Measurements from ENCODE around the gene UBASH3A. TPM values are rescaled to one million over a fixed set of nuclear protein-coding genes. Genes with fewer than 3 reads are reported as not detected.

The UBASH3A gene
- total RNA-seq, 4 donors from 2014 or later, result 0.40 TPM; not detected in 3

DNA sequence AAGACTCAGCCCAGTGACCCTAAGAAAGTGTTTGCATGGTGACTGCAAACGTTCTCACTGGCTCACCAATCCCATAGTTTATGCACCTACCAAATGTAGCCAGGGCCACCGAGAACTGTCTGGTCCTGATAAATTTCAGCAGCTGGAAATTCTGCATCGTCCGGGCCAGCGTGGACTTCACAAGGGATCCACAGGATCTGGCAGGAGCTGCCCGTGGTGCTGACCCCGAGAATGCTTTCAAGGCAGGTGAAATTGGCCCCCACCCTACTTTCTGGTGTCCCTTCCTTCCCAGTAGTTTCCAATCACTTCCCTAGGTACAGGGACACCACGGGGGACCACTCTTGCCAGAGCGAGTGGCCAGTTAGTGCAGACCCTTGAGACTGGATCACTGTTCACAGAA is 26.2 kb downstream of the UBASH3A start:
- Histone ChIP-seq H3K27ac (no peak overlapping the region), H3K36me3 (no peaks in the 10 kb centered on the region), H3K4me1 (no peaks in the 10 kb centered on the region), H3K9me3 (peaks cover 0 to 29% (median 0%) of the 10 kb centered on the region in 3 donors), H3K27me3 (peaks cover 91% of the 10 kb centered on the region), H3K4me3 (no peak overlapping the region)
- no peak for ATAC-seq
- 33% methylated on average over 3 of the region's 9 CpGs; no CpG with 5 or more reads in 1 of the 2 donors for WGBS, 2 donors (ENCODE audit: low coverage in 1 of 2)
- TF ChIP-seq POLR2A (IDR thresholded peaks at IDR 0.05), result no peak

DNA sequence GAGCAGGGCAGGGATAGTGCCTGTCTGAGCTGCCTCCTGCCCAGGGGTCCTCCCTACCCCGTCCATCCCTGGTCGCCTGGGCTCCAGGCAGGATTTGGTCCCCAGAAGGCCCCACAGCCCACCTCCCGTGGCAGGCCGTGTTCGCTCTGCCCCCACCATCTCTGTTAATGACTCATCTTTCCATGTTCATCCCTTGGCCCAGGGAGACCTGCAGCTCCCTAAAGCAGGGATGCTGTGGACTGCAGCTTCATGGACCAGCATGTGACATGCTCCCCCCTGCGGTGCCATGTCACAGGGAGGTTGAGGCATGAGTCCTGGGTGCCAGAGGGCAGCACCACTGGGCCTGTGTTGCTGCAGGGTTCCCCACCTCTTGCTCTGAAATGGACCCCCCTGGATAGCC is 26.8 kb downstream of the UBASH3A start:
- H3K9me3 ChIP-seq, result peaks cover 0 to 29% (median 0%) of the 10 kb centered on the region in 3 donors
- TF ChIP-seq, protein P1, sequence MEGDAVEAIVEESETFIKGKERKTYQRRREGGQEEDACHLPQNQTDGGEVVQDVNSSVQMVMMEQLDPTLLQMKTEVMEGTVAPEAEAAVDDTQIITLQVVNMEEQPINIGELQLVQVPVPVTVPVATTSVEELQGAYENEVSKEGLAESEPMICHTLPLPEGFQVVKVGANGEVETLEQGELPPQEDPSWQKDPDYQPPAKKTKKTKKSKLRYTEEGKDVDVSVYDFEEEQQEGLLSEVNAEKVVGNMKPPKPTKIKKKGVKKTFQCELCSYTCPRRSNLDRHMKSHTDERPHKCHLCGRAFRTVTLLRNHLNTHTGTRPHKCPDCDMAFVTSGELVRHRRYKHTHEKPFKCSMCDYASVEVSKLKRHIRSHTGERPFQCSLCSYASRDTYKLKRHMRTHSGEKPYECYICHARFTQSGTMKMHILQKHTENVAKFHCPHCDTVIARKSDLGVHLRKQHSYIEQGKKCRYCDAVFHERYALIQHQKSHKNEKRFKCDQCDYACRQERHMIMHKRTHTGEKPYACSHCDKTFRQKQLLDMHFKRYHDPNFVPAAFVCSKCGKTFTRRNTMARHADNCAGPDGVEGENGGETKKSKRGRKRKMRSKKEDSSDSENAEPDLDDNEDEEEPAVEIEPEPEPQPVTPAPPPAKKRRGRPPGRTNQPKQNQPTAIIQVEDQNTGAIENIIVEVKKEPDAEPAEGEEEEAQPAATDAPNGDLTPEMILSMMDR (IDR thresholded peaks at IDR 0.05), result no peak
- TF ChIP-seq EP300 (IDR thresholded peaks at IDR 0.05), result no peak
- TF ChIP-seq POLR2A (IDR thresholded peaks at IDR 0.05), result no peak
- TF ChIP-seq POLR2AphosphoS5 (IDR thresholded peaks at IDR 0.05), result no peak
- peaks cover 92% of the 10 kb centered on the region for H3K27me3 ChIP-seq
- H3K36me3 ChIP-seq, result no peaks in the 10 kb centered on the region
- H3K27ac ChIP-seq, result no peak overlapping the region
- H3K4me1 ChIP-seq, result no peaks in the 10 kb centered on the region
- H3K4me3 ChIP-seq, result no peak overlapping the region
- ATAC-seq, result no peak
- WGBS, 2 donors (ENCODE audit: low coverage in 1 of 2), result 76 to 96% methylated on average over 4 to 5 of the region's 6 CpGs

DNA sequence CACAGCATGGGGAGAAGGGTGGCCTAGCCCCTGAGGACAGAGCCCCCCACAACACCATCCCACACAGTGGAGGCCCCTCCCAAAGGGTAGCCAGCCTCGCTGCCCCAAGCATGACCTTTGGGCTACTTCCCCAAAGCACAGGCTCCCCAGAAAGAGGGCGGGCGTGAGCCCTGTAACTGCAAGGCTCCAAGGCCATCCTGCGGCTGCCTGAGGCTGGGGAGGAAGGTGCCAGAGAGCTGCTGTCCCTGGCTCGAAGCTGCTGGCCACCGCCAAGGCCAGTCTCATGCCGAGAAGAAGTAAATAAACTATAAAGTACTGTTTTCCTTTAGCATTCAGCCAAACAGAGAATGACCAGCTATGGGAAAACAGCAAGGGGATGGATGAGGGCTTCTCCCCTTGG is 27.5 kb downstream of the UBASH3A start:
- Histone ChIP-seq H3K27me3 (peaks cover 88% of the 10 kb centered on the region), H3K9me3 (peaks cover 0 to 29% (median 0%) of the 10 kb centered on the region in 3 donors), H3K4me3 (no peak overlapping the region), H3K27ac (no peak overlapping the region), H3K4me1 (no peaks in the 10 kb centered on the region), H3K36me3 (no peaks in the 10 kb centered on the region)
- no CpG with 5 or more reads among the region's 7 CpGs for WGBS, 2 donors (ENCODE audit: low coverage in 1 of 2)
- TF ChIP-seq, protein P1 (IDR thresholded peaks at IDR 0.05), result no peak
- TF ChIP-seq POLR2AphosphoS5 (IDR thresholded peaks at IDR 0.05), result no peak
- no peak for TF ChIP-seq EP300 (IDR thresholded peaks at IDR 0.05)
- TF ChIP-seq POLR2A (IDR thresholded peaks at IDR 0.05), result no peak
- ATAC-seq, result no peak

DNA sequence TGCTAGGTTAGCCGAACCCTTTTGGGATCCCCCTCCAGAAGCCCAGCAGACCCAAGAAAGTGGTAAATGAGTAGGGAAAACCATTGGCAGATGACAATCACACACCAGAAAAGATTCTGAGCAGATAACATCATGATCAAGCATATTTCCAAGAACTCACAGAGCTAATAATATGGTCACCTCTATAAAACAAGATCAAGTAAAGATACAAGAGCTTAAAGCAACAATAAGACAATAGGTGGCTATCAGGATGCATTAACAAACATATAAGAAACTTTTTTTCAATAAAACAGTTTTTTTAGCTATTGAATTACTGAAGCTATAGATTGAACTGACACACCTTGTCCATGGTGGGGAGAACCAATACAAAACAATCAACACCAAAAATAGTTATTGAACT is 29.0 kb downstream of the UBASH3A start:
- no peak overlapping the region for H3K4me3 ChIP-seq
- no peaks in the 10 kb centered on the region for H3K4me1 ChIP-seq
- H3K36me3 ChIP-seq, result no peaks in the 10 kb centered on the region
- WGBS, 2 donors (ENCODE audit: low coverage in 1 of 2), result 75 to 80% methylated on average over 1 of the region's 1 CpG
- ATAC-seq, result no peak
- TF ChIP-seq POLR2A (IDR thresholded peaks at IDR 0.05), result no peak
- TF ChIP-seq, protein P1 (IDR thresholded peaks at IDR 0.05), result no peak
- no peak overlapping the region for H3K27ac ChIP-seq
- H3K27me3 ChIP-seq, result peaks cover 88% of the 10 kb centered on the region
- peaks cover 0 to 38% (median 0%) of the 10 kb centered on the region in 3 donors for H3K9me3 ChIP-seq

DNA sequence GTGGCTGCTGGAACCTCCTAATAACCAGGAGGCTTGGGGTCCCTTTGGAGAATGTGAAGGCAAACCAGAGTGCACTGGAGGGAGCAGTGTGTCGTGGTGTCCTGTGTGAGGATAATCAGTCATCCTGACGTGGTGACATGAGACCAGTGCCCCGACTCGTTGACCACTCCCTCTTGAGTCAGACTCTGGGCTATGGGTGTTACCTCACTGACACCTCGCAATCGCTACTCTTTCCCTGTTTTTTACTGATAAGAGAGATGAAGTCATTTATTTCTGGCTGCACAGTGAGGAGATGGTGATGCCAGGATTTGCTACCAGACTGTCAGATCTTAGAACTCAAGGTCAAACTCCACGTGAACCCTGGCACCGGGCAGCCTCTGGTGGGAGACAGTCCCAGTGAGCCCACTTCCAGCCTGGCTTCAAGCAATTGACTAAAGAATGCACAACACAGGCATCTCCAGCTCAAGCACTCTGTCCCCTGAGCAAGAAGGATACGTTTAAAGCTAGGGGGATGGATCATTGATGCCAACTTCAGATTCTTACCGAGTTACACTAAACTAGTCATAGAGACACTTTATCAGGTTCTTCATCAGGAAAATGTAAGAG is 30.3 kb downstream of the UBASH3A start:
- TF ChIP-seq, protein P1 (IDR thresholded peaks at IDR 0.05), result no peak
- TF ChIP-seq POLR2A (IDR thresholded peaks at IDR 0.05) (no peak), POLR2AphosphoS5 (IDR thresholded peaks at IDR 0.05) (no peak), EP300 (IDR thresholded peaks at IDR 0.05) (no peak)
- no peak overlapping the region for H3K27ac ChIP-seq
- H3K36me3 ChIP-seq, result no peaks in the 10 kb centered on the region
- 39 to 56% methylated on average over 3 to 9 of the region's 10 CpGs for WGBS, 2 donors (ENCODE audit: low coverage in 1 of 2)
- H3K9me3 ChIP-seq, result peaks cover 0 to 38% (median 0%) of the 10 kb centered on the region in 3 donors
- ATAC-seq, result no peak
- peaks cover 86% of the 10 kb centered on the region for H3K27me3 ChIP-seq
- H3K4me1 ChIP-seq, result no peaks in the 10 kb centered on the region
- H3K4me3 ChIP-seq, result no peak overlapping the region
